Measurements from ENCODE around the gene ZSWIM6.

The ZSWIM6 gene

DNA sequence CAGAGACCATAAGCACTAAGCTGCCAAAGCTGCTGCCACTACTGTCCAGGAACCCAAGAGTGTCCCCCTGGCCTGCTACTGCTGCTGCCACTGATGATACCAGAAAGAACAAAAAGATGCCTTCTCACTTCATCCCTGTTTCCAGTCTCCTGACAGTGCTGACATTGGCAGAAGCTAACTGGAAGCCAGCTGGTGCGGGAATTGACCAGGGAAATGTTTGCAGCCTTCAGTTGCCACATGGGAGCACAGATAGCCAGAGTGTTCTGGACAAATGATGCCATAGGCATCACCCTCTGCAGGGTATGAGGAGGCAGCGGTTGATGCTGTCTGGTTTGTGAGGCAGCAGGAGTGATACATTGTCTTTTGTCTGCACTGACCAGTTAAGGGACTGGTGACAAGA is 258.4 kb downstream of the ZSWIM6 start:
- no peak for DNase-seq (ENCODE audit: low read depth in 2 of 2)

DNA sequence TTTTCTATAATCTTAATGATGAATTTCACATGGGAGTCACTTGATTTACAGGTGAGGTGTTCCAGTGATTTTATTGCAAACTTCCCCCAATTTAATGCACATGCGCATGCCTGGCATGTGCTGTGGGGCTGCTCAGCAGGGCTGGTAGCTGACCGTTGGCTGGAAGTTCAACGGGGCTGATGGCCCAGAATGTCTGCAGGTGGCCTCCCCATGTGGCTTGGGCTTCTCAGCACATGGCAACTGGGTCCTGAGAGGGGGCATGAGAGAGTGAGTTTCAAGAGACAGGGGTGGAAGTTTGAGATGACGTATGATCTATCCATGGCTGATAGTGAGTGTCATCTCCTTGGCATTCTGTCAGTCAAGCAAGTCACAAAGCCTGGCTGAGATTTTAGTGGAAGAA is 259.8 kb downstream of the ZSWIM6 start:
- DNase-seq (ENCODE audit: low read depth in 2 of 2) = no peak

DNA sequence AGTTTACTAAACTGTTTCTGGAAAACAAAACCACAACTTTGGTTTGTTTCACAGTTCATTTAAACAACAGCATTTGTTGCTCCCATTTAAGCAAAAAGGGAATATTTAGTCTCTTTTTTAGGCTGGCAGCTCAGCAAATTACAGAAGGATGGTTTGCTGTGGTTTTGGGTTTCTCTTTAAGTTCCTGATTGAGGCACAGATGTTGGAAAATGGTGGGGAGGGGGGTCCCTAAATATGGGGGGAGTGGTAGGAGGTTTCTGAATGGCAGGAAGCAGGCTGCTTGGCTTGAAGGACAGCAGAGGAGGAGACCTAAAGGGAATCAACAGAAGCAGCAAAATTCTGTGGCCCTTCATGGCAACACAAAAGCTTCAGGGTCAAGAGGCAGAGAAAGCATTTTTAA is 263.4 kb downstream of the ZSWIM6 start:
- no peak for DNase-seq (ENCODE audit: low read depth in 2 of 2)

Measured in stimulated activated CD4-positive, alpha-beta T cell treated with anti-CD3 and anti-CD28 coated beads, Interleukin-1b, Interleukin-23, amount 100 ng/mL, for 4 hours (primary cell).